Measurements from ENCODE around the gene KLHL35. TPM values are rescaled to one million over a fixed set of nuclear protein-coding genes. Genes with fewer than 3 reads are reported as not detected.
A peak's percentile ranks its signal among the peaks of the same experiment; 100 is the strongest.
"Not testable (repeated sequence)": the region's sequence is repeated elsewhere in the genome, so short reads cannot be mapped to it uniquely, and the experiment has no call there.

Gene KLHL35
- polyA plus RNA-seq, 3 donors: 0.33 to 0.45 TPM; not detected in 1

DNA sequence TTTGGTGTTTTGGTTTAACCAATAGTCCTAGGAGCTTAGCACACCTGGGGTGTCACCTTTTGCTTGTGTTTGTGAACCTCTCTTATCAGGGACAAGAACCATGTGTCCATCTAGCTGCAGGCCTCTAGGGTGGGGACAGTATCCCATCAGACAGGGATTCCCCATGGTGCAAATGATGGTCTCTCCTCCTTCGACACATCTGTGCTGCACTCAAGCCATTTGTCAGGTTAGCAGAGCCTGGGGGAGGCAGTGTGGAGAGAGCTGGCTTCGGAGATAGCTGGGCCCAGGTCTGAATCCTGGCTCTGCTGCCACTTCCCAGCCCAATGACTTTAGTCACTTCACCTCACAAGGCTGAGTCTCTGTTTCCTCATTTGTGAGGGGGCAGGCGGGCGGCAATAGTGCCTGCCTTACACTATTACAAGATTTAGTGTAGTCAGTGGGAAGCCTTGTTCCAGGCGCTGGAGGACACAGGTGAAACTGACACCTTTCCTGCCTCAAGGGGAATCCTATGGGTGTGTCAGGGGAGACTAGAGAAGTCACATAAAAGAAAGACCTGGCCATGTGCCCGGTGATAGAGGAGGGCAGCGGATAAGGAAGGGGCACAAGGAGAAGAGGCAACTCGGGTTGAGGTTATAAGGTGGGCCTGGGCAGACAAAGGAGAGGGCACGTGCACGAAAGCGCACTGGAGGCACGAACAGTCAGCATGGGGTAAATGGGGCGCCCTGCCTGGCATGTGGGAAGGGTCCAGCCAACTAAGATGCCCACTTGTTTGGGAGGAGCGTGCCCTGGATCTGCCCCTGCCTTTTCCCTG lies 12.6 kb downstream of the KLHL35 start:
- no peaks in the 10 kb centered on the region for H3K27me3 Mint-ChIP-seq (ENCODE audit: low read depth in 3 of 3)
- Histone ChIP-seq H3K79me2 (ENCODE audit: insufficient read depth, low read length) (no peaks in the 10 kb centered on the region), H3K9me3 (replicated peaks in 1 of 2; ENCODE audit: control insufficient read depth in 1 of 2, insufficient read depth in 1 of 2, low read length in 2 of 2) (no peaks in the 10 kb centered on the region), H4K20me1 (ENCODE audit: insufficient read depth, low read length) (no peaks in the 10 kb centered on the region), H3K4me3 (replicated peaks in 1 of 3; ENCODE audit: low read depth in 2 of 3, low read length in 3 of 3) (no peak overlapping the region), H3K36me3 (replicated peaks in 1 of 2; ENCODE audit: control insufficient read depth in 1 of 2, insufficient read depth in 2 of 2, low read length in 2 of 2) (peaks cover 0 to 36% of the 10 kb centered on the region in 2 donors), H3K27me3 (ENCODE audit: control insufficient read depth in 2 of 2, insufficient read depth in 2 of 2, low read length in 2 of 2) (no peaks in the 10 kb centered on the region), H2AFZ (ENCODE audit: insufficient read depth, low read depth, low read length, poor library complexity, severe bottlenecking) (no peak overlapping the region), H3K9ac (ENCODE audit: insufficient read depth, low read length, poor library complexity, severe bottlenecking) (no peak overlapping the region), H3K27ac (ENCODE audit: low read depth in 1 of 2, low read length in 2 of 2) (no peak overlapping the region), H3K4me2 (replicated peaks; ENCODE audit: extremely low read depth, low read length, poor library complexity, severe bottlenecking) (no peak overlapping the region), H3K4me1 (ENCODE audit: control insufficient read depth in 1 of 2, insufficient read depth in 2 of 2, low read length in 2 of 2) (no peaks in the 10 kb centered on the region)
- H3K27ac Mint-ChIP-seq: peak overlapping the region in 1 of 7 donors; percentile 73
- DNase-seq: no peak
- H3K4me1 Mint-ChIP-seq: no peaks in the 10 kb centered on the region
- TF ChIP-seq, protein P1, sequence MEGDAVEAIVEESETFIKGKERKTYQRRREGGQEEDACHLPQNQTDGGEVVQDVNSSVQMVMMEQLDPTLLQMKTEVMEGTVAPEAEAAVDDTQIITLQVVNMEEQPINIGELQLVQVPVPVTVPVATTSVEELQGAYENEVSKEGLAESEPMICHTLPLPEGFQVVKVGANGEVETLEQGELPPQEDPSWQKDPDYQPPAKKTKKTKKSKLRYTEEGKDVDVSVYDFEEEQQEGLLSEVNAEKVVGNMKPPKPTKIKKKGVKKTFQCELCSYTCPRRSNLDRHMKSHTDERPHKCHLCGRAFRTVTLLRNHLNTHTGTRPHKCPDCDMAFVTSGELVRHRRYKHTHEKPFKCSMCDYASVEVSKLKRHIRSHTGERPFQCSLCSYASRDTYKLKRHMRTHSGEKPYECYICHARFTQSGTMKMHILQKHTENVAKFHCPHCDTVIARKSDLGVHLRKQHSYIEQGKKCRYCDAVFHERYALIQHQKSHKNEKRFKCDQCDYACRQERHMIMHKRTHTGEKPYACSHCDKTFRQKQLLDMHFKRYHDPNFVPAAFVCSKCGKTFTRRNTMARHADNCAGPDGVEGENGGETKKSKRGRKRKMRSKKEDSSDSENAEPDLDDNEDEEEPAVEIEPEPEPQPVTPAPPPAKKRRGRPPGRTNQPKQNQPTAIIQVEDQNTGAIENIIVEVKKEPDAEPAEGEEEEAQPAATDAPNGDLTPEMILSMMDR (IDR thresholded peaks at IDR 0.05): no peak
- 96% methylated on average over 10 of the region's 14 CpGs for WGBS (ENCODE audit: insufficient coverage)
- intact Hi-C loops (cut with micrococcal nuclease): no loop called here
- H3K9me3 Mint-ChIP-seq: no peaks in the 10 kb centered on the region
- H3K4me3 Mint-ChIP-seq: no peak overlapping the region
- peaks cover 26 to 36% of the 10 kb centered on the region in 2 donors for H3K36me3 Mint-ChIP-seq

DNA sequence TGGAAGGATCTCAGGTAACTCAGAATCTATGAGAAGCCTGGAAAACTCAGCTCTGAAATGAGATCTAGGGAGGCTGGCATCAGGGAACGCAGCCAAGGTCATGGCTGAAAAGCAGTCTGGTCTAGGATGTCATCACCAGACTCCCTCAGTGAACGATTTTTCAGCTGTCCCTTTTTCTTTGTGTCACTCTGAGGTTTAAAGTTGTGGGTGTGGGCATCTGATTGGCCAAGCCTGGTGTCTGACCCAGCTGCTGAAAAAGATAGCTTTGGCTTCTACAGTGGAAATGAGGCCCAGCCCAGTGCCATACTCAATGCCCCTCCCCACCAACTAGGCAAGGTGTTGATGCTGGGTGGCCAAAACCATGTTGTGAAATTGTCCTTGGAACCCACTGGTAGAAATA lies 19.1 kb downstream of the KLHL35 start:
- Mint-ChIP-seq H3K4me1 (no peaks in the 10 kb centered on the region), H3K27me3 (ENCODE audit: low read depth in 3 of 3) (peaks cover 0 to 1% (median 0%) of the 10 kb centered on the region in 3 donors), H3K4me3 (no peak overlapping the region), H3K9me3 (peaks cover 0 to 4% (median 0%) of the 10 kb centered on the region in 7 donors), H3K36me3 (peaks cover 29 to 50% of the 10 kb centered on the region in 2 donors), H3K27ac (no peak overlapping the region)
- WGBS (ENCODE audit: insufficient coverage): 100% methylated on average over 2 of the region's 2 CpGs
- Histone ChIP-seq H2AFZ (ENCODE audit: insufficient read depth, low read depth, low read length, poor library complexity, severe bottlenecking) (no peak overlapping the region), H3K4me3 (replicated peaks in 1 of 3; ENCODE audit: low read depth in 2 of 3, low read length in 3 of 3) (no peak overlapping the region), H4K20me1 (ENCODE audit: insufficient read depth, low read length) (peaks cover 16% of the 10 kb centered on the region), H3K4me2 (replicated peaks; ENCODE audit: extremely low read depth, low read length, poor library complexity, severe bottlenecking) (no peak overlapping the region), H3K79me2 (ENCODE audit: insufficient read depth, low read length) (peaks cover under 1% of the 10 kb centered on the region), H3K4me1 (ENCODE audit: control insufficient read depth in 1 of 2, insufficient read depth in 2 of 2, low read length in 2 of 2) (no peaks in the 10 kb centered on the region), H3K36me3 (replicated peaks in 1 of 2; ENCODE audit: control insufficient read depth in 1 of 2, insufficient read depth in 2 of 2, low read length in 2 of 2) (peaks cover 24 to 54% of the 10 kb centered on the region in 2 donors), H3K9ac (ENCODE audit: insufficient read depth, low read length, poor library complexity, severe bottlenecking) (no peak overlapping the region), H3K9me3 (replicated peaks in 1 of 2; ENCODE audit: control insufficient read depth in 1 of 2, insufficient read depth in 1 of 2, low read length in 2 of 2) (no peaks in the 10 kb centered on the region), H3K27ac (ENCODE audit: low read depth in 1 of 2, low read length in 2 of 2) (no peak overlapping the region), H3K27me3 (ENCODE audit: control insufficient read depth in 2 of 2, insufficient read depth in 2 of 2, low read length in 2 of 2) (no peaks in the 10 kb centered on the region)
- intact Hi-C loops (cut with micrococcal nuclease): no loop called here
- DNase-seq: no peak
- TF ChIP-seq, protein P1 (IDR thresholded peaks at IDR 0.05): no peak

DNA sequence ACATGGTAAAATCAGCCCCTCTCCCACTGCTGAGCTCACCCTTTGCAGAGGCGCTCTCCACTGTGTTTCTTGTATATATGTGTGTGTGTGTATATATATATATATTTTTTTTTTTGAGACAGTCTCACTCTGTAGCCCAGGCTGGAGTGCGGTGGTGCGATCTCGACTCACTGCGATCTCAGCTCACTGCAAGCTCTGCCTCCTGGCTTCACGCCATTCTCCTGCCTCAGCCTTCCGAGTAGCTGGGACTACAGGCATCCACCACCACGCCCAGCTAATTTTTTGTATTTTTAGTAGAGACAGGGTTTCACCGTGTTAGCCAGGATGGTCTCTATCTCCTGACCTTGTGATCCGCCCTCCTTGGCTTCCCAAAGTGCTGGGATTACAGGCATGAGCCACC lies 19.9 kb downstream of the KLHL35 start:
- Histone ChIP-seq H3K36me3 (replicated peaks in 1 of 2; ENCODE audit: control insufficient read depth in 1 of 2, insufficient read depth in 2 of 2, low read length in 2 of 2) (peaks cover 26 to 61% of the 10 kb centered on the region in 2 donors), H4K20me1 (ENCODE audit: insufficient read depth, low read length) (peaks cover 23% of the 10 kb centered on the region)
- H3K4me3 Mint-ChIP-seq; H3K9me3 ChIP-seq (replicated peaks in 1 of 2; ENCODE audit: control insufficient read depth in 1 of 2, insufficient read depth in 1 of 2, low read length in 2 of 2); H3K27me3 ChIP-seq (ENCODE audit: control insufficient read depth in 2 of 2, insufficient read depth in 2 of 2, low read length in 2 of 2); H3K79me2 ChIP-seq (ENCODE audit: insufficient read depth, low read length); DNase-seq; intact Hi-C loops (cut with micrococcal nuclease); H3K9me3 Mint-ChIP-seq; H3K27ac Mint-ChIP-seq; H3K27me3 Mint-ChIP-seq (ENCODE audit: low read depth in 3 of 3); H3K4me1 ChIP-seq (ENCODE audit: control insufficient read depth in 1 of 2, insufficient read depth in 2 of 2, low read length in 2 of 2); H3K4me3 ChIP-seq (replicated peaks in 1 of 3; ENCODE audit: low read depth in 2 of 3, low read length in 3 of 3); H2AFZ ChIP-seq (ENCODE audit: insufficient read depth, low read depth, low read length, poor library complexity, severe bottlenecking); H3K4me2 ChIP-seq (replicated peaks; ENCODE audit: extremely low read depth, low read length, poor library complexity, severe bottlenecking); H3K27ac ChIP-seq (ENCODE audit: low read depth in 1 of 2, low read length in 2 of 2); H3K9ac ChIP-seq (ENCODE audit: insufficient read depth, low read length, poor library complexity, severe bottlenecking); H3K4me1 Mint-ChIP-seq: not testable (repeated sequence)
- H3K36me3 Mint-ChIP-seq: peaks cover 31 to 55% of the 10 kb centered on the region in 2 donors
- no CpG with 5 or more reads among the region's 10 CpGs for WGBS (ENCODE audit: insufficient coverage)

All from CD14-positive monocyte (primary cell).